Gastroesophageal sphincter (tissue), 3 donors: ENCODE results near the gene KISS1R.

Source experiments
- EP300 ChIP-seq: sonication (generic); formaldehyde crosslinking; IDR thresholded peaks from one replicate; pipeline ENCODE4 v1.6.1; 2017; ENCODE audit warnings: antibody characterized with exemption, mild to moderate bottlenecking
- POLR2A ChIP-seq, 2 donors: fragments of 450-650 bp; IDR thresholded peaks; one replicate each; pipeline ENCODE4 v1.6.1; 2017; ENCODE audit warnings: antibody characterized with exemption in 2 of 2, mild to moderate bottlenecking in 2 of 2, moderate library complexity in 1 of 2
- TF ChIP-seq, protein P1 (sequence below), 4 experiments: fragments of 200-600 bp in 2 of 4; fragments of 450-650 bp in 2 of 4; sonication (generic) in 1 of 4; IDR thresholded peaks; one replicate each; pipeline ENCODE4 v1.5.1; 2017 to 2019; ENCODE audit warnings: antibody characterized with exemption in 4 of 4, mild to moderate bottlenecking in 2 of 4, moderate library complexity in 2 of 4

DNA sequence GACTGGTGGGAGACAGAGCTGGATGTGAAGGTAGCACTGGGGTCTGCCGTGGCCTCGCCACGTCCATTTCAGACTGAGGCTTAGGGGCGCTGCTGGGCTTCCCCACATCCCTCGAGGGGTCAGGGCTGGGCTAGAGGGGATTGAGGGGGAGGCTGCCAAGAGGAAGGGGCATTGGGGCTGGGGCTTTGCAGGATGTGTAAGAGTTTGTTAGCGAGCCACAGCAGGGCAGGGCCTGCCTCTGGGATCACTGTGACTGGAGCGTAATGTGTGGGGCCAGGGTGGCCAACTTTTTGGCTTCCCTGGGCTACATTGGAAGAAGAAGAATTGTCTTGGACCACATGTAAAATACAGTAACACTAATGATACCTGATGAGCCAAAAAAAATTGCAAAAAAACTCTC, 22.8 kb downstream of the KISS1R start:
- TF ChIP-seq, protein P1, sequence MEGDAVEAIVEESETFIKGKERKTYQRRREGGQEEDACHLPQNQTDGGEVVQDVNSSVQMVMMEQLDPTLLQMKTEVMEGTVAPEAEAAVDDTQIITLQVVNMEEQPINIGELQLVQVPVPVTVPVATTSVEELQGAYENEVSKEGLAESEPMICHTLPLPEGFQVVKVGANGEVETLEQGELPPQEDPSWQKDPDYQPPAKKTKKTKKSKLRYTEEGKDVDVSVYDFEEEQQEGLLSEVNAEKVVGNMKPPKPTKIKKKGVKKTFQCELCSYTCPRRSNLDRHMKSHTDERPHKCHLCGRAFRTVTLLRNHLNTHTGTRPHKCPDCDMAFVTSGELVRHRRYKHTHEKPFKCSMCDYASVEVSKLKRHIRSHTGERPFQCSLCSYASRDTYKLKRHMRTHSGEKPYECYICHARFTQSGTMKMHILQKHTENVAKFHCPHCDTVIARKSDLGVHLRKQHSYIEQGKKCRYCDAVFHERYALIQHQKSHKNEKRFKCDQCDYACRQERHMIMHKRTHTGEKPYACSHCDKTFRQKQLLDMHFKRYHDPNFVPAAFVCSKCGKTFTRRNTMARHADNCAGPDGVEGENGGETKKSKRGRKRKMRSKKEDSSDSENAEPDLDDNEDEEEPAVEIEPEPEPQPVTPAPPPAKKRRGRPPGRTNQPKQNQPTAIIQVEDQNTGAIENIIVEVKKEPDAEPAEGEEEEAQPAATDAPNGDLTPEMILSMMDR (IDR thresholded peaks at IDR 0.05), result no peak
- TF ChIP-seq POLR2A (IDR thresholded peaks at IDR 0.05) (no peak), EP300 (no peak)
